ENCODE results near the gene NCBP3.

DNA sequence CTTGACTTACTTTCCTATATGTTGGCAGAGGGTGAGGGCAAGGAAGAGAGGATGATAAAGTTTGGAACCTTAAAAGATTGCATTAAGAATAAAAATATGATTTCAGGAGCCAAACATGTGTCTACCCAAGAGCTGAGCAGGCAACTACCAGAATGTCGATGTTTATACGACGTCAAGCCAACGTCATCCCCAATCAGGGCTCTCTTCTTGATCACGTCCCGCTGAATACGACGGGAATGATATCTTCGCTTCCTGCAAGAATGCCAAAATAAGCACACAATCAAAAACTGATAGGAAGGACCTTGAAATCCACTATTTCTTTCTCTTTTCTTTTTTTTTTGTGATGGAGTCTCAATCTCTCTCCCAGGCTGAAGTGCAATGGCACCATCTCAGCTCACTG lies 24.9 kb downstream of the NCBP3 start:
- TF ChIP-seq, protein P1, sequence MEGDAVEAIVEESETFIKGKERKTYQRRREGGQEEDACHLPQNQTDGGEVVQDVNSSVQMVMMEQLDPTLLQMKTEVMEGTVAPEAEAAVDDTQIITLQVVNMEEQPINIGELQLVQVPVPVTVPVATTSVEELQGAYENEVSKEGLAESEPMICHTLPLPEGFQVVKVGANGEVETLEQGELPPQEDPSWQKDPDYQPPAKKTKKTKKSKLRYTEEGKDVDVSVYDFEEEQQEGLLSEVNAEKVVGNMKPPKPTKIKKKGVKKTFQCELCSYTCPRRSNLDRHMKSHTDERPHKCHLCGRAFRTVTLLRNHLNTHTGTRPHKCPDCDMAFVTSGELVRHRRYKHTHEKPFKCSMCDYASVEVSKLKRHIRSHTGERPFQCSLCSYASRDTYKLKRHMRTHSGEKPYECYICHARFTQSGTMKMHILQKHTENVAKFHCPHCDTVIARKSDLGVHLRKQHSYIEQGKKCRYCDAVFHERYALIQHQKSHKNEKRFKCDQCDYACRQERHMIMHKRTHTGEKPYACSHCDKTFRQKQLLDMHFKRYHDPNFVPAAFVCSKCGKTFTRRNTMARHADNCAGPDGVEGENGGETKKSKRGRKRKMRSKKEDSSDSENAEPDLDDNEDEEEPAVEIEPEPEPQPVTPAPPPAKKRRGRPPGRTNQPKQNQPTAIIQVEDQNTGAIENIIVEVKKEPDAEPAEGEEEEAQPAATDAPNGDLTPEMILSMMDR (IDR thresholded peaks at IDR 0.05) = no peak
- TF ChIP-seq POLR2A (IDR thresholded peaks at IDR 0.05) = no peak
